ENCODE measurements around the gene NUTF2. TPM values are rescaled to one million over a fixed set of nuclear protein-coding genes. Genes with fewer than 3 reads are reported as not detected.
A peak's percentile ranks its signal among the peaks of the same experiment; 100 is the strongest.

NUTF2 gene
- polyA plus RNA-seq (2013, experiment 1 of 2) = 258 TPM
- 246 TPM for polyA plus RNA-seq (2013, experiment 2 of 2)

DNA sequence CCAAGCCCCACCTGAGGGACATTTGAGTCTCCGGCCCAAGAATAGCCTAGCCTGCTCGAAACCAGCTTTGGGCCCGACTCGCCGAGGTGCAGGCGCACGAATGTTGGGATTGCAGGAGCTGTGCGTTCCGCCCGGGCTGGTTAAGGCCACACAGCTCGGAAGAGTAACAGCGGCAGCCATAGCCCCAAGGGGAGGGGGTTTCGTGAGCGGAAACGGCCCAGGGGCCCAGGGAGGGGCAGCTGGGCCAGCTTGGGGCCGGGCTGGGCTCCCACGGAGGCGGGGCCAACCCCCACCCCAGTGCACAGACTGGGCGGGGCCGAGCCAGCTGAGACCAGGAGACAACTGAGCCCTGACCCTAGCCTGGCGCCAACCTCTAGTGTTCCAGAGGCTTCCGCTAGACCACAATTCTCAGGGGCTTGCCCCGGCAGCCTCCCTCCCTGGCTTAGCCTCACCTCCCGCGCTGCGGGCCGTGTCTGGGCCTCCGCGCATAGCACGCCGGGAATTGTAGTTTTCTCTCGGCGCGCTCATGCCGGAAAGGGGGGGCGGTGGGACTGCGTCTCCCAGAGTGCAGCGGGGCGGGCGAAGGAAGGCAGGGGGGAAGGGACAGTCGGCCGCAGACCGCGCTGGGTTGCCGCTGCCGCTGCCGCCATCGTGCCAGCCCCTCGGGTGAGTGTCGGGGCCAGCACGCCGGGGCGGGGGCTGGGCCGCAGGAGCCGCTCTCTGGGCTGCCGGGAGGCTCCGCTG is at the start of gene NUTF2:
Gene NUTF2 (plus strand): TSS at position 614 of the 744 bp plus-strand sequence. CDS start 18,198 bp downstream, outside the sequence.
- Histone ChIP-seq H3K36me3 (ENCODE audit: control insufficient read depth, insufficient read depth, low read length) (peaks cover 30% of the 10 kb centered on the region), H3K4me1 (ENCODE audit: control insufficient read depth, insufficient read depth, low read length, poor library complexity, severe bottlenecking) (peaks cover 27% of the 10 kb centered on the region), H3K4me3 (ENCODE audit: extremely low read depth, insufficient read depth, low read length, poor library complexity, severe bottlenecking) (peak within 1 kb of the TSS; percentile 99), H3K9me3 (ENCODE audit: control insufficient read depth, low read length) (no peaks in the 10 kb centered on the region), H3K27ac (ENCODE audit: low read depth, low read length, severe bottlenecking) (peak within 1 kb of the TSS; percentile 93)
- WGBS, 2 experiments (ENCODE audit: insufficient coverage in 2 of 2) = 0 to 2% methylated on average over 36 to 39 of the region's 57 CpGs

DNA sequence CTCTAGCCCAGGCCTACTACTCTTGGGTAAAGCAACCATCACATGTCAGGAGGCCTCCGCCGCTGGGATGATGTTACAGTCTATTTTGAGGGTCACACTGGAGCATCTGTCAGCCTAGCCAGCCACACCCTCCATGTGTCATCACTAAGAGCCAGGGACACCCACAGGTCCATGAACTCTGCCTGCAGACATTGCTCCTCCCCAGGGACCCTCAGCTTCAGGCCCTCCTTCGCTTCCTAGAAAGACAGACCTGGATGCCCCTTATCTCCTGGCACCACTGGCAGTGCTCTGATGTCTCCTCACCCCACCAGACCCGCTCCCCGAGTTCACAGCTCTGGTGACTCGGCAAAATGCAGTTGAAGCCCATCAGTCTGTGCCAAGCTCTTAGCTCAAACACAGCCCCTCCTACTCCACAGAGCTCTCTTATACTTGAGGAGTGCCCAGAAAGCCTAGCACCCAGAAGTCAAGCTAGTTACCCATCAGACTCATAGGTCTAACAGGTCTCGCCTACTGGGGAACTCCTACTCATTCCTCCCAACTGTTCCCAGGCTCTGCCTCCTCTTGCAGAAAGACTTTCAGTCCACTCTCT is 46.3 kb upstream of the NUTF2 start:
- WGBS, 2 experiments (ENCODE audit: insufficient coverage in 2 of 2) = 85 to 91% methylated on average over 7 of the region's 7 CpGs
- Histone ChIP-seq H3K9me3 (ENCODE audit: control insufficient read depth, low read length) (no peaks in the 10 kb centered on the region), H3K36me3 (ENCODE audit: control insufficient read depth, insufficient read depth, low read length) (peaks cover 56% of the 10 kb centered on the region), H3K27ac (ENCODE audit: low read depth, low read length, severe bottlenecking) (no peak overlapping the region), H3K4me1 (ENCODE audit: control insufficient read depth, insufficient read depth, low read length, poor library complexity, severe bottlenecking) (no peaks in the 10 kb centered on the region), H3K4me3 (ENCODE audit: extremely low read depth, insufficient read depth, low read length, poor library complexity, severe bottlenecking) (no peak overlapping the region)

DNA sequence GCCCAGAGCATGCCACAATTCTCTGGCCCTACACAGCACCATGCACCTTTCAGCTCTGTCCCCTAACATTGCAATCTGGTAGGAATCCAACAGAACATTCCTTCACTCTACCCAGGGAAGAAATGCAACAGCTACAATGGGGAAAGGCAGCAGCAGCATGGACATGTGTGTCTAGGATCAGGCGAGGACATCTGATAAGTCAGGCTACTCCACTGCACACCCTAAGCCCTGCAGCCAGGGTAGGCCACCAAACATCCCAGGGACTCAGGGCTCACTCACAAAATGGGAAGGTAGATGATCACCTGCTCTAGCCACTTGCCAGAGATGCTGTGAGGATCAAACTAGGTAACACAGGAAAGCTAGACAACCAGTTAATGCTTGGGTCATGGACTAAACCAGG is 45.5 kb upstream of the NUTF2 start:
- Histone ChIP-seq H3K9me3 (ENCODE audit: control insufficient read depth, low read length) (no peaks in the 10 kb centered on the region), H3K27ac (ENCODE audit: low read depth, low read length, severe bottlenecking) (no peak overlapping the region), H3K4me1 (ENCODE audit: control insufficient read depth, insufficient read depth, low read length, poor library complexity, severe bottlenecking) (no peaks in the 10 kb centered on the region), H3K36me3 (ENCODE audit: control insufficient read depth, insufficient read depth, low read length) (peaks cover 56% of the 10 kb centered on the region), H3K4me3 (ENCODE audit: extremely low read depth, insufficient read depth, low read length, poor library complexity, severe bottlenecking) (no peak overlapping the region)
- 63 to 100% methylated on average over 1 of the region's 1 CpG for WGBS, 2 experiments (ENCODE audit: insufficient coverage in 2 of 2)

DNA sequence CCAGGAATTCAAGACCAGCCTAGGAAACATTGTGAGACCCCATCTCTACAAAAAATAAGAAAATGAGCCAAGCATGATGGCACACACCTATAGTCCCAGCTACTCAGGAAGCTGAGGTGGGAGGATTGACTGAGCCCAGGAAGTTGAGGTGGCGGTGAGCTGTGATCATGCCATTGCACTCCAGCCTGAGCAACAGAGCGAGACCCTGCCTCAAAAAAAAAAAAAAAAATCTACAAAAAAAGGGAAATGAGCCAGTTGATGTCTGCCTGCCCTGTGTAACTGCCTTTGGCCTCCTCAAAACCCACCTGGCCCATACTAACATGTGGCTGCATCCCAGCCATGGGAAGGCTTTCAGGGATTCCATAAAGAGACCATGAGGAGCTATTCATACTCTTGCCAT is 44.9 kb upstream of the NUTF2 start:
- Histone ChIP-seq H3K9me3 (ENCODE audit: control insufficient read depth, low read length) (no peaks in the 10 kb centered on the region), H3K4me3 (ENCODE audit: extremely low read depth, insufficient read depth, low read length, poor library complexity, severe bottlenecking) (no peak overlapping the region), H3K36me3 (ENCODE audit: control insufficient read depth, insufficient read depth, low read length) (peaks cover 50% of the 10 kb centered on the region), H3K27ac (ENCODE audit: low read depth, low read length, severe bottlenecking) (no peak overlapping the region), H3K4me1 (ENCODE audit: control insufficient read depth, insufficient read depth, low read length, poor library complexity, severe bottlenecking) (no peaks in the 10 kb centered on the region)
- WGBS, 2 experiments (ENCODE audit: insufficient coverage in 2 of 2) = 100% methylated on average over 1 of the region's 2 CpGs; no CpG with 5 or more reads in 1 of the 2 experiments

DNA sequence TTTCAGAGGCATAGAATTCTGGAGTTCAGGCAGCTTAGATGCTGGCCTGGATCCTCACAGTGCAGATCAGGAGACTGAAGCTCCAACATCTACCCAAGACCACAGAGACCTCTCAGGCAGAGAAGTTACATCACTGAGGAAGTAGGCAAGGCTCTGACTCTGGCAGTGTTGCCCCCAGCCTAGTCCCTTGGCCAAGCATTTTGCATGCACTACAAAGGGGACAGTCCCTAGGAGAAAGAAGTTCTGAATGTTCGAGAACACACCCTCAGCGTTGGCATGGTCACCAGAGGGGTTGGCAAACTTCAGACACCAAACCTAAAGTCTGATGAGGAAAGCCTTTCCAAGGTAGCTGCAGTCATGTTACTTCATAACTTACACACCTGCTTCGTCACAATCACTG is 42.8 kb upstream of the NUTF2 start:
- no peak overlapping the region for H3K27ac ChIP-seq (ENCODE audit: low read depth, low read length, severe bottlenecking)
- no peaks in the 10 kb centered on the region for H3K9me3 ChIP-seq (ENCODE audit: control insufficient read depth, low read length)
- no peaks in the 10 kb centered on the region for H3K4me1 ChIP-seq (ENCODE audit: control insufficient read depth, insufficient read depth, low read length, poor library complexity, severe bottlenecking)
- H3K36me3 ChIP-seq (ENCODE audit: control insufficient read depth, insufficient read depth, low read length) = peaks cover 50% of the 10 kb centered on the region
- 100% methylated on average over 3 of the region's 3 CpGs; no CpG with 5 or more reads in 1 of the 2 experiments for WGBS, 2 experiments (ENCODE audit: insufficient coverage in 2 of 2)
- no peak overlapping the region for H3K4me3 ChIP-seq (ENCODE audit: extremely low read depth, insufficient read depth, low read length, poor library complexity, severe bottlenecking)

DNA sequence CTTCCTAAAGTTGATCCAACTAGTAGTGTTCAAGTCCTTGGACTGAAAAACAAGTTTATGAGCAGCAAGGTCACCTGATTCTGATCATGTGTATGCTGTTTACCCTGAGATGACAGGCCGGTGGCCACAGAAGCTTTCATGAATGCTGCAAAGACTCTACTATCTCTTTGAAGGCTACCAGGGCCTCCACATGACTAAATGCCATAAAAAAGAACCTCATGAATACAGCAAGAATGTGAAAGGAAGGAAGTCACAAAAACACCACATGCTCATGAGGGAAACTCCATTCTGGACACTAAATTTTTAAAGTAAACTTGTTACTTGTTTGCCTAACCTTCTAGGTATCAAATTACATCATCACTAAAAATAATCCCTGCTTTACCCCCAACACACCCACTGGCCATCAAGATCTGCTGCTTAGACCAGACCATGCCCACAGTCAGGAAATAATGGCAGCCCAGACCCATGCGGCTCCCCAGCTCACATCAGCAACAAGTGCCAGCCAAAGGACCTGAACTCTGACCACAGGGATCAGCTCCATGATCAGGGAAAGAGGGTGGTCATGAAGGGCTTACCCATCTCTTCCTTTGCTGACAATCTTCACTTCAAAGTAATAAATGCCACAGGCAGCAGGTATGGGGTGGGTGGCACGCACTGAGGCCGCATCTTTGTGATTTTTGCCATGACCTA is 41.7 kb upstream of the NUTF2 start:
- Histone ChIP-seq H3K4me1 (ENCODE audit: control insufficient read depth, insufficient read depth, low read length, poor library complexity, severe bottlenecking) (no peaks in the 10 kb centered on the region), H3K27ac (ENCODE audit: low read depth, low read length, severe bottlenecking) (no peak overlapping the region), H3K9me3 (ENCODE audit: control insufficient read depth, low read length) (no peaks in the 10 kb centered on the region), H3K4me3 (ENCODE audit: extremely low read depth, insufficient read depth, low read length, poor library complexity, severe bottlenecking) (peak overlapping the region; percentile 96), H3K36me3 (ENCODE audit: control insufficient read depth, insufficient read depth, low read length) (peaks cover 45% of the 10 kb centered on the region)
- 100% methylated on average over 3 to 4 of the region's 4 CpGs for WGBS, 2 experiments (ENCODE audit: insufficient coverage in 2 of 2)

DNA sequence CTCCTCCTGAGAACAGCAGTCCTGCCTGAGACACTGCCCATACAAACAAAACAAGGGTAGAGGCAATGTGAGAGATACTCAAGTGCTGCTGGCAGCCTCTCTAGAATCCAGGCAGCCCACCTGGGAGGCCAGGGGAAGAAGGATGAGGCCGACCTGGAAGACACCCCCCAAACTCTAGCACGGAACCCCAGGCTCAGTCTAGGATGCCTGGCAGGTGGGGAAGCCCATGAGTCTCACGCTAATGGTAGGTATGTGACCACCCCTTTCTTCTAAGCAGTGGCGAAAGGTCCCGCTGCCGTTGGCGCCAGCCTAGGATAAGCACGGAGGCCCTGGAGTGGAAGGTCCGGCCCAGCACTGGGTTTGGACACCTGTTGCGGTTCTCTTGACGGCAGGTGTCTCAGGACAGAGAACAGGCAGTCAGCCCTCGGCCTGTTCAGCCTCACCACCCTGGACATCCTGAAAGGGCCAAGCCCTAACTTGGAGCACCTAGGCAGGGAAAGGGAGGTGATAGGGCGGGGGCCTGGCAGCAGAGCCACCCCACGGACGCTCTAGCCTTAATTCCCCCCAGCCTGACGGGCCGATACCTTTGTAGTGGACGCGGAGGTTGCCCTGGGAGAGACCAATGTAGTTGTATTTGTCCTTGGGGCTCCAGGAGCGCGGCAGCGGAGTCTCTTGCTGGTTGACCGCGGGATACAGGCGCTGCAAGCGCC is 40.9 kb upstream of the NUTF2 start:
- 1 to 3% methylated on average over 18 to 26 of the region's 26 CpGs for WGBS, 2 experiments (ENCODE audit: insufficient coverage in 2 of 2)
- Histone ChIP-seq H3K4me3 (ENCODE audit: extremely low read depth, insufficient read depth, low read length, poor library complexity, severe bottlenecking) (peak overlapping the region; percentile 96), H3K4me1 (ENCODE audit: control insufficient read depth, insufficient read depth, low read length, poor library complexity, severe bottlenecking) (no peaks in the 10 kb centered on the region), H3K36me3 (ENCODE audit: control insufficient read depth, insufficient read depth, low read length) (peaks cover 36% of the 10 kb centered on the region), H3K27ac (ENCODE audit: low read depth, low read length, severe bottlenecking) (peak overlapping the region; percentile 62), H3K9me3 (ENCODE audit: control insufficient read depth, low read length) (no peaks in the 10 kb centered on the region)

DNA sequence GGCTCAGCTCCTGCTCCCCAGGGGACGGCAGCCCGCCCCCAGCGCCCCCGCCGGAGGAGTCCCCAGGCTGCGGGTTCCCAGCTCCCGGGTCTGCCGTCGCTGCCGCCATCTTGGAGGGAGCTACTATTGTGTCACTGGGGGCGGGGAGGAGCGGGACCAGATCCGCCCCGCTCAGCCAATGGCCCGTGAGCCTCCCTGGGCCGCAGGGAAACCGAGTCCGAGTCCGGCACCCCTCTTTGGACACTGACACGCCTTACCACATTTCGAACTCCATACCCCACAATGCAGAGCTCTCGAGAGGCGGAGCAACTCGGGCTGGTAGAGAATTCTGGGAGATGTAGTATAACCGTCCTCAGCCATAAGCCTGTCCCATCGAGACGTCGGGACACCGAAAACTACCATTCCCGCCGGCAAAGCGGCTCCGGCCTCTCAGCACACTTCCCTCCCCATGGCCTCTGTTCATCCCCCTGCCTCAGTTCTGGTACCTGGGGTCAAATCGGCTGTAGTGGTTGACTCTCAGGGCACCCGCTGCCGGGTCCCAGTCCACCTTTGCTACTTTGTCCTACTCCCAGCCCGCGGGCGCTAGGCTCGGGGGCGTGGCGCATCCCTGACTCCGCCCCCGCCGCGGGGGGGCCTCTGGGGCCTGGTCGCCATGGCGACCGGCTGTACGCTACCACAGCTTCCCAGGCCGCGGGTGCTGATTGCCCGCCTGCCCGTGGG is 40.1 kb upstream of the NUTF2 start, which contains the start of the genes RANBP10 and TSNAXIP1:
Gene RANBP10 (minus strand): TSS at position 133 of the 720 bp plus-strand sequence. CDS start 24 bp downstream, at position 109.
Gene TSNAXIP1 (plus strand): TSS at position 462 of the 720 bp plus-strand sequence. CDS start 261 bp downstream, outside the sequence.
- peak within 1 kb of the TSS; percentile 96 for H3K4me3 ChIP-seq (ENCODE audit: extremely low read depth, insufficient read depth, low read length, poor library complexity, severe bottlenecking)
- peaks cover 29% of the 10 kb centered on the region for H3K36me3 ChIP-seq (ENCODE audit: control insufficient read depth, insufficient read depth, low read length)
- H3K4me1 ChIP-seq (ENCODE audit: control insufficient read depth, insufficient read depth, low read length, poor library complexity, severe bottlenecking) = no peaks in the 10 kb centered on the region
- no peaks in the 10 kb centered on the region for H3K9me3 ChIP-seq (ENCODE audit: control insufficient read depth, low read length)
- peak within 1 kb of the TSS; percentile 73 for H3K27ac ChIP-seq (ENCODE audit: low read depth, low read length, severe bottlenecking)
- WGBS, 2 experiments (ENCODE audit: insufficient coverage in 2 of 2) = 0% methylated on average over 11 to 37 of the region's 54 CpGs

DNA sequence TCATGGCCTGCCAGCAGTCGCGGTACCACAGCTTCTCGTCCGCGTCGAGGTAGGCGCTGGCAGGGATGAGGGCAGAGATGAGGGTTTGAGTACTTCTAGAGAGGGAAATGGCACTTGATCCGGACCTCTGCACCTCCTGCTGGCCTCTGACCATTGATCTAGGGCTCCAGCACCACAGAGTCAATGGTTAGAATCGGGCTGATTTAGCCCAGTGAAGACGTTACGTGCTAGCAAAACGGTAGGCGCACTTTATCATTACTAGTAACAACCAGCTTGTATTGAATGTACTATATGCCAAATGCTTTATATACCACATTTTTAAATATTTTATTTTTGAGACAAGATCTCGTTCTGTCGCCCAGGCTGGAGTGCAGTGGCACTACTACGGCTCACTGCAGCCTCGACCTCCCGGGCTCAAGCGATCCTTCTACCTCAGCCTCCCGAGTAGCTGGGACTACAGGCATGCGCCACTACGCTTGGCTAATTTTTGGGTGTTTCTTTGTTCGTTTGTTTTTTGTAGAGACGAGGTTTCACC is 39.5 kb upstream of the NUTF2 start:
- Histone ChIP-seq H3K9me3 (ENCODE audit: control insufficient read depth, low read length) (no peaks in the 10 kb centered on the region), H3K4me1 (ENCODE audit: control insufficient read depth, insufficient read depth, low read length, poor library complexity, severe bottlenecking) (no peaks in the 10 kb centered on the region), H3K36me3 (ENCODE audit: control insufficient read depth, insufficient read depth, low read length) (peaks cover 24% of the 10 kb centered on the region), H3K4me3 (ENCODE audit: extremely low read depth, insufficient read depth, low read length, poor library complexity, severe bottlenecking) (peak overlapping the region; percentile 96), H3K27ac (ENCODE audit: low read depth, low read length, severe bottlenecking) (peak overlapping the region; percentile 73)
- WGBS, 2 experiments (ENCODE audit: insufficient coverage in 2 of 2) = 42 to 68% methylated on average over 13 to 20 of the region's 24 CpGs
